OCI-LY3 (cell line): Measurements from ENCODE around the gene CALML4.
"Not testable (repeated sequence)": the region's sequence is repeated elsewhere in the genome, so short reads cannot be mapped to it uniquely, and the experiment has no call there.

Source experiments
- H2AFZ ChIP-seq: fragments of 200-600, 300-600 bp; shearing (Covaris generic); 2 replicates; pipeline ENCODE4 v1.6.0; 2014; ENCODE audit warnings: antibody characterized with exemption, low read depth, low read length
- H3K27ac ChIP-seq: fragments of 200-600, 300-600 bp; sonication (generic); 2 replicates; pipeline ENCODE4 v1.5.1; 2014; ENCODE audit warnings: mild to moderate bottlenecking, low read length, moderate library complexity, mixed read lengths
- H3K27me3 ChIP-seq: fragments of 200-600, 300-600 bp; sonication (generic); 2 replicates; pipeline ENCODE4 v1.6.1; 2014; ENCODE audit warnings: low read depth, low read length, mixed read lengths
- H3K36me3 ChIP-seq: fragments of 200-600, 300-600 bp; sonication (generic); replicated peaks from 2 replicates; pipeline ENCODE3; 2014; ENCODE audit warnings: low read depth, low read length, mixed read lengths
- H3K4me1 ChIP-seq: fragments of 300-600, 200-600 bp; sonication (generic); 2 replicates; pipeline ENCODE4 v1.6.1; 2014; ENCODE audit warnings: low read length, mixed read lengths
- H3K4me2 ChIP-seq: fragments of 200-600, 300-600 bp; sonication (generic); 2 replicates; pipeline ENCODE4 v1.6.1; 2014; ENCODE audit warnings: low read length, mixed read lengths
- H3K4me3 ChIP-seq: fragments of 300-600, 200-600 bp; sonication (generic); 2 replicates; pipeline ENCODE4 v1.5.1; 2014; ENCODE audit warnings: antibody characterized with exemption, mild to moderate bottlenecking, low read length, moderate library complexity
- H3K79me2 ChIP-seq: fragments of 300-600, 200-600 bp; shearing (Covaris generic); 2 replicates; pipeline ENCODE4 v1.6.1; 2014; ENCODE audit warnings: mild to moderate bottlenecking, low read length, mixed read lengths
- H3K9ac ChIP-seq: fragments of 300-600, 200-600 bp; shearing (Covaris generic); 2 replicates; pipeline ENCODE4 v1.6.0; 2014; ENCODE audit warnings: mild to moderate bottlenecking, low read length, moderate library complexity
- H3K9me3 ChIP-seq: fragments of 200-600, 300-600 bp; shearing (Covaris generic); 2 replicates; pipeline ENCODE4 v1.6.1; 2014; ENCODE audit warnings: low read length, mixed read lengths; ENCODE audit not compliant: insufficient read depth
- H4K20me1 ChIP-seq: fragments of 200-600, 300-600 bp; sonication (generic); 2 replicates; pipeline ENCODE4 v1.6.1; 2016; ENCODE audit warnings: low read length, mixed read lengths; ENCODE audit not compliant: insufficient read depth
- EZH2phosphoT487 ChIP-seq: fragments of 200-600 bp; shearing (Covaris generic); IDR thresholded peaks from 2 replicates; pipeline ENCODE4 v1.6.1; 2018; ENCODE audit warnings: antibody characterized with exemption, mixed run types, low read depth
- TF ChIP-seq, protein P1 (sequence below): fragments of 200-600, 300-600 bp; sonication (generic); IDR thresholded peaks from 2 replicates; pipeline ENCODE4 v1.5.1; 2014; ENCODE audit warnings: antibody characterized with exemption, low read length, low read depth

Gene CALML4

GRCh38 chr15:68203486-68203885 is 1.6 kb downstream of the CALML4 start:
- Histone ChIP-seq H3K27me3 (no peaks in the 10 kb centered on the region), H3K9ac (no peak overlapping the region), H3K36me3 (peaks cover 12% of the 10 kb centered on the region), H3K27ac (no peak overlapping the region), H3K4me2 (no peak overlapping the region), H3K4me3 (no peak overlapping the region), H3K79me2 (peaks cover 6% of the 10 kb centered on the region; the same call in 1 of the 2 replicates), H3K9me3 (no peaks in the 10 kb centered on the region), H4K20me1 (no peaks in the 10 kb centered on the region), H2AFZ (no peak overlapping the region), H3K4me1 (peaks cover 5% of the 10 kb centered on the region)
- no peak for TF ChIP-seq EZH2phosphoT487
- TF ChIP-seq, protein P1, sequence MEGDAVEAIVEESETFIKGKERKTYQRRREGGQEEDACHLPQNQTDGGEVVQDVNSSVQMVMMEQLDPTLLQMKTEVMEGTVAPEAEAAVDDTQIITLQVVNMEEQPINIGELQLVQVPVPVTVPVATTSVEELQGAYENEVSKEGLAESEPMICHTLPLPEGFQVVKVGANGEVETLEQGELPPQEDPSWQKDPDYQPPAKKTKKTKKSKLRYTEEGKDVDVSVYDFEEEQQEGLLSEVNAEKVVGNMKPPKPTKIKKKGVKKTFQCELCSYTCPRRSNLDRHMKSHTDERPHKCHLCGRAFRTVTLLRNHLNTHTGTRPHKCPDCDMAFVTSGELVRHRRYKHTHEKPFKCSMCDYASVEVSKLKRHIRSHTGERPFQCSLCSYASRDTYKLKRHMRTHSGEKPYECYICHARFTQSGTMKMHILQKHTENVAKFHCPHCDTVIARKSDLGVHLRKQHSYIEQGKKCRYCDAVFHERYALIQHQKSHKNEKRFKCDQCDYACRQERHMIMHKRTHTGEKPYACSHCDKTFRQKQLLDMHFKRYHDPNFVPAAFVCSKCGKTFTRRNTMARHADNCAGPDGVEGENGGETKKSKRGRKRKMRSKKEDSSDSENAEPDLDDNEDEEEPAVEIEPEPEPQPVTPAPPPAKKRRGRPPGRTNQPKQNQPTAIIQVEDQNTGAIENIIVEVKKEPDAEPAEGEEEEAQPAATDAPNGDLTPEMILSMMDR: no peak

DNA sequence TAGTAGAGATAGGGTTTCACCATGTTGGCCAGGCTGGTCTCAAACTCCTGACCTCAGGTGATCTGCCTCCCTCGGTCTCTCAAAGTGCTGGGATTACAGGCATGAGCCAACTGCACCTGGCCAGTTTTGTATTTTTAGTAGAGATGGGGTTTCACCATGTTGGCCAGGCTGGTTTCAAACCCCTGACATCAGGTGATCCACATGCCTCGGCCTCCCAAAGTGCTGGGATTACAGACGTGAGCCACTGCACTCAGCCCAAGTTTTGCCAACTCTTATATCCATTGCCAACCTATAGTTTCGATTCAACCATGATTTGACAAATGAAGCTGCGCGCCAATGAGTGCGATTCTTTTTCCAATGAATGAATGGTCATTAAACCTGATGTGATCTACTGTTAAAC is 2.1 kb downstream of the CALML4 start:
- H3K79me2 ChIP-seq, H4K20me1 ChIP-seq, H3K4me1 ChIP-seq, H3K9me3 ChIP-seq, H3K4me3 ChIP-seq, H3K9ac ChIP-seq, H3K4me2 ChIP-seq, H2AFZ ChIP-seq, H3K27ac ChIP-seq, H3K27me3 ChIP-seq: not testable (repeated sequence)
- peaks cover 12% of the 10 kb centered on the region for H3K36me3 ChIP-seq

GRCh38 chr15:68201879-68202261 is 3.3 kb downstream of the CALML4 start:
- Histone ChIP-seq H3K9ac (no peak overlapping the region), H3K27me3 (no peaks in the 10 kb centered on the region), H2AFZ (no peak overlapping the region), H3K36me3 (peaks cover 13% of the 10 kb centered on the region), H3K9me3 (no peaks in the 10 kb centered on the region), H4K20me1 (no peaks in the 10 kb centered on the region), H3K4me1 (peaks cover 21% of the 10 kb centered on the region), H3K4me3 (no peak overlapping the region), H3K27ac (no peak overlapping the region), H3K4me2 (no peak overlapping the region), H3K79me2 (peaks cover 5% of the 10 kb centered on the region)
- TF ChIP-seq, protein P1: no peak
- no peak for TF ChIP-seq EZH2phosphoT487

- TF ChIP-seq, protein P1: no peak
- no peak for TF ChIP-seq EZH2phosphoT487
- no peaks in the 10 kb centered on the region for H3K27me3 ChIP-seq
- H3K4me1 ChIP-seq: peaks cover 27% of the 10 kb centered on the region
- H2AFZ ChIP-seq: no peak overlapping the region
- H4K20me1 ChIP-seq: no peaks in the 10 kb centered on the region
- no peak overlapping the region for H3K9ac ChIP-seq
- H3K27ac ChIP-seq: no peak overlapping the region
- H3K4me2 ChIP-seq: no peak overlapping the region
- peaks cover 12% of the 10 kb centered on the region for H3K36me3 ChIP-seq
- peaks cover 5% of the 10 kb centered on the region for H3K79me2 ChIP-seq
- H3K9me3 ChIP-seq: no peaks in the 10 kb centered on the region
- no peak overlapping the region for H3K4me3 ChIP-seq
Measured at GRCh38 chr15:68201153-68201878, 3.8 kb downstream of the CALML4 start.
